DOHH2 (cell line): ENCODE results near the gene ELP2.
A peak's percentile ranks its signal among the peaks of the same experiment; 100 is the strongest.
"Not testable (repeated sequence)": the region's sequence is repeated elsewhere in the genome, so short reads cannot be mapped to it uniquely, and the experiment has no call there.

Source experiments
- H3F3A ChIP-seq: fragments of 200-600 bp; sonication (generic), shearing (Covaris generic); 2 replicates; pipeline ENCODE4 v1.6.0; 2016; ENCODE audit warnings: antibody characterized with exemption, mild to moderate bottlenecking; ENCODE audit not compliant: control insufficient read depth, insufficient read depth
- H3K27ac ChIP-seq: fragments of 200-600 bp; sonication (generic); 2 replicates; pipeline ENCODE4 v1.5.1; 2014; ENCODE audit warnings: low read depth, mild to moderate bottlenecking, low read length, moderate library complexity
- H3K27me3 ChIP-seq: fragments of 200-600 bp; sonication (generic); 2 replicates; pipeline ENCODE4 v1.6.1; 2014; ENCODE audit warnings: mild to moderate bottlenecking, low read length, mixed read lengths; ENCODE audit not compliant: control insufficient read depth
- H3K36me3 ChIP-seq: fragments of 200-600 bp; sonication (generic); 2 replicates; pipeline ENCODE4 v1.6.1; 2014; ENCODE audit warnings: mild to moderate bottlenecking, low read length, moderate library complexity, mixed read lengths; ENCODE audit not compliant: control insufficient read depth
- H3K4me1 ChIP-seq: fragments of 200-600 bp; sonication (generic); 2 replicates; pipeline ENCODE4 v1.6.1; 2014; ENCODE audit warnings: mild to moderate bottlenecking, low read length, mixed read lengths; ENCODE audit not compliant: control insufficient read depth
- H3K4me2 ChIP-seq: fragments of 200-600 bp; sonication (generic); 2 replicates; pipeline ENCODE4 v1.6.0; 2014; ENCODE audit warnings: mild to moderate bottlenecking, low read length, moderate library complexity
- H3K4me3 ChIP-seq: fragments of 200-600 bp; sonication (generic); 2 replicates; pipeline ENCODE4 v1.5.1; 2014; ENCODE audit warnings: mild to moderate bottlenecking, low read length, mixed read lengths
- H3K79me2 ChIP-seq: fragments of 200-600 bp; sonication (generic); 2 replicates; pipeline ENCODE4 v1.6.1; 2014; ENCODE audit warnings: mild to moderate bottlenecking, low read length, mixed read lengths; ENCODE audit not compliant: control insufficient read depth
- H3K9me2 ChIP-seq: fragments of 200-600 bp; sonication (generic); replicated peaks from 2 replicates; pipeline ENCODE4 v1.6.1; 2014; ENCODE audit warnings: mild to moderate bottlenecking, low read length, mixed read lengths; ENCODE audit not compliant: control insufficient read depth
- H3K9me3 ChIP-seq: fragments of 200-600 bp; sonication (generic); 2 replicates; pipeline ENCODE4 v1.6.1; 2014; ENCODE audit warnings: antibody characterized with exemption, low read length, mixed read lengths; ENCODE audit not compliant: control insufficient read depth, insufficient read depth
- H4K20me1 ChIP-seq: fragments of 200-600 bp; sonication (generic); 2 replicates; pipeline ENCODE4 v1.6.0; 2014; ENCODE audit warnings: low read depth, mild to moderate bottlenecking, antibody characterized with exemption, low read length, moderate library complexity; ENCODE audit not compliant: control insufficient read depth, insufficient read depth
- CTCF ChIP-seq: fragments of 200-600 bp; sonication (generic); IDR thresholded peaks from one replicate; pipeline ENCODE4 v1.5.1; 2014; ENCODE audit warnings: antibody characterized with exemption, mild to moderate bottlenecking, low read depth, low read length; ENCODE audit not compliant: poor library complexity, severe bottlenecking
- EZH2phosphoT487 ChIP-seq: fragments of 200-600 bp; sonication (generic); IDR thresholded peaks from 2 replicates; pipeline ENCODE4 v1.6.1; 2017; ENCODE audit warnings: borderline replicate concordance, mild to moderate bottlenecking, antibody characterized with exemption, low read length, moderate library complexity, mixed read lengths

ELP2 gene

GRCh38 chr18:36086186-36086585 lies 43.5 kb upstream of the ELP2 start:
- no peaks in the 10 kb centered on the region for H3K9me2 ChIP-seq
- no peak overlapping the region for H3K4me3 ChIP-seq
- no peaks in the 10 kb centered on the region for H4K20me1 ChIP-seq
- TF ChIP-seq CTCF = no peak
- TF ChIP-seq EZH2phosphoT487 = no peak
- H3K79me2 ChIP-seq = no peaks in the 10 kb centered on the region
- H3K4me2 ChIP-seq = peak overlapping the region; percentile 18
- peaks cover 24% of the 10 kb centered on the region for H3K4me1 ChIP-seq
- H3K27me3 ChIP-seq = peaks cover 6% of the 10 kb centered on the region; the same call in 1 of the 2 replicates
- no peaks in the 10 kb centered on the region for H3K36me3 ChIP-seq
- peaks cover 15% of the 10 kb centered on the region; the same call in 1 of the 2 replicates for H3K9me3 ChIP-seq
- 0 out of 2 replicates have a peak, but pooled peaks cover 6% of the 10 kb centered on the region for H3F3A ChIP-seq
- no peak overlapping the region for H3K27ac ChIP-seq

GRCh38 chr18:36088256-36088655 lies 41.4 kb upstream of the ELP2 start:
- H3K36me3 ChIP-seq = no peaks in the 10 kb centered on the region
- H3K9me2 ChIP-seq = no peaks in the 10 kb centered on the region
- H3K4me3 ChIP-seq = no peak overlapping the region
- no peak overlapping the region for H3K4me2 ChIP-seq
- no peaks in the 10 kb centered on the region for H3K79me2 ChIP-seq
- H3K27ac ChIP-seq = no peak overlapping the region
- H4K20me1 ChIP-seq = no peaks in the 10 kb centered on the region
- TF ChIP-seq EZH2phosphoT487 (no peak), CTCF (no peak)
- H3K9me3 ChIP-seq = peaks cover 15% of the 10 kb centered on the region; the same call in 1 of the 2 replicates
- 0 out of 2 replicates have a peak, but pooled peaks cover 6% of the 10 kb centered on the region for H3F3A ChIP-seq
- peaks cover 30% of the 10 kb centered on the region for H3K4me1 ChIP-seq
- no peaks in the 10 kb centered on the region; the same call in 1 of the 2 replicates for H3K27me3 ChIP-seq

GRCh38 chr18:36089001-36089400 lies 40.7 kb upstream of the ELP2 start:
- Histone ChIP-seq H3K79me2 (no peaks in the 10 kb centered on the region), H3K9me2 (no peaks in the 10 kb centered on the region), H3K4me1 (peaks cover 25% of the 10 kb centered on the region), H3K27me3 (no peaks in the 10 kb centered on the region; the same call in 1 of the 2 replicates), H3K27ac (no peak overlapping the region), H4K20me1 (no peaks in the 10 kb centered on the region), H3K4me3 (no peak overlapping the region), H3F3A (0 out of 2 replicates have a peak, but pooled peaks cover 2% of the 10 kb centered on the region), H3K36me3 (no peaks in the 10 kb centered on the region), H3K4me2 (no peak overlapping the region), H3K9me3 (peaks cover 15% of the 10 kb centered on the region; the same call in 1 of the 2 replicates)
- TF ChIP-seq CTCF (no peak), EZH2phosphoT487 (no peak)

GRCh38 chr18:36092116-36092515 lies 37.6 kb upstream of the ELP2 start:
- peaks cover 13% of the 10 kb centered on the region for H3K4me1 ChIP-seq
- H3K79me2 ChIP-seq, H3K9me3 ChIP-seq, H3K9me2 ChIP-seq, H4K20me1 ChIP-seq, H3K27ac ChIP-seq, H3K36me3 ChIP-seq, H3K4me2 ChIP-seq, H3F3A ChIP-seq, H3K4me3 ChIP-seq, H3K27me3 ChIP-seq: not testable (repeated sequence)
